T-helper 17 cell (primary cell): ENCODE data around the gene CDC37. TPM values are rescaled to one million over a fixed set of nuclear protein-coding genes. Genes with fewer than 3 reads are reported as not detected.

Experiments
- ATAC-seq: fragments of 150-1000 bp; cut with Tn5 transposase; 2 replicates; pipeline ENCODE4 v1.10.0; 2021; ENCODE audit warnings: mild to moderate bottlenecking, moderate library complexity
- DNase-seq, 3 donors: peaks; one replicate each; pipeline versions ENCODE4 v3.0.0 to v3.0.0-alpha.2; 2020 to 2021
- H3K9me3 ChIP-seq: one replicate; pipeline ENCODE4 v1.7.0; 2013; ENCODE audit warnings: low read length, mild to moderate bottlenecking; ENCODE audit not compliant: control insufficient read depth, poor library complexity, severe bottlenecking
- H3K27ac Mint-ChIP-seq: one replicate; pipeline ENCODE4 v1.8.0; 2022; ENCODE audit warnings: mild to moderate bottlenecking, moderate library complexity, mixed read lengths
- H3K27me3 Mint-ChIP-seq: one replicate; pipeline ENCODE4 v1.8.0; 2022; ENCODE audit warnings: mixed read lengths
- H3K36me3 Mint-ChIP-seq: one replicate; pipeline ENCODE4 v1.8.0; 2022; ENCODE audit warnings: low read depth, mixed read lengths
- H3K4me1 Mint-ChIP-seq: one replicate; pipeline ENCODE4 v1.8.0; 2022; ENCODE audit warnings: mild to moderate bottlenecking, mixed read lengths
- H3K4me3 Mint-ChIP-seq: one replicate; pipeline ENCODE4 v1.8.0; 2022; ENCODE audit warnings: mild to moderate bottlenecking, moderate library complexity, mixed read lengths
- total RNA-seq, 4 donors: library from RNA in 2 of 4; stranded (reverse) in 2 of 4; gene quantifications; one replicate each; pipeline ENCODE4 v1.2.3 and lab custom pipeline; 2022 to 2026

Gene CDC37
- total RNA-seq (100 to 1,000 TPM; 198 to 207 TPM), total RNA-seq (lab: John Stamatoyannopoulos, UW) (182 to 276 reads per million in 2 donors)

DNA sequence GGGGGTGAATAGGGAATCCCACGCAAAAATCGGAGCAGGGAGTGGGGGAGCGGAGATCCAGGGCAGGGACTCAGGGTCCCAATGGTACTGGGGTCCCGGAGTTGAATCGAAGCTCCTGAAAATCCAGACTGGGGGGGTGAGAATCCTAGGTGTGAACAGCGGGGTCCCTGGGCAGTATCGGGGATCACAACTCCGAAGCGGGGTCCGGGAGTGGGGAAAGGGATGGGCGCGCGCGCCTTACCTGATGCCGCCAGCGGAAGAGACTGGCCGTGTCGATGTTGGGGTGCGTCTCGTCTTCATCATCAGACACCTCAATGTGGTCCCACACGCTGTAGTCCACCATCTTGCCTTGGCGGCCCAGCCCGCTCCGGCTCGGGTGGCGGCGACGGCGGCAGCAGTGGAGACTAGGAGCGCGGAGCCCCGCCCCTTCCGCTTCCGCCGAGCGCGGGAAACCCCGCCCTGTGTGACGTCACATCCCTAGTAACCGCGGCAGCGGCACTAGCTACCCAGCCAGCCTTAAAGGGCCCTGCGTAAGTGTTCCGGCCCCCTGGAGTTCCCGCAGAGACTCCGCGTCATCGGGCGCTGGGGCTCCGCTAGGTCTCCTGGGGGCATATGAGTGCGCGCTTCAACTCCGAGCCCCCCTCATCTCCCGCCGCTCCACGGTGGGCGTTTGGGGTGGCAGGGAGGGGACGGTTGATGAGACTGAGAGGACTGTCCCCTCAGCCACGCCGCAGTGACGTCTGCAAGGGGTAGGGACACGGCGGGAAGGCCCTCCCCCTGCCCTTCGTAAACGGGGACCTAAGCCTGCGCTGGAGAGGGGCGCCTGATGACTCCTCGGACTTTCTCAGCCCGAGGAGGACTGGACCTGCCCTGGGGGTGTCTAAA is at the start of gene CDC37:
TSS of gene CDC37 (minus strand) at position 406 of the 885 bp plus-strand sequence. CDS start at position 343, 63 bp downstream.
- Mint-ChIP-seq H3K4me3 (peak within 1 kb of the TSS; percentile 94), H3K27ac (peak within 1 kb of the TSS; percentile 95), H3K27me3 (no peaks in the 10 kb centered on the region), H3K4me1 (peaks cover 51% of the 10 kb centered on the region), H3K36me3 (no peaks in the 10 kb centered on the region)
- peak; percentile 96 to 97 (median 97) for DNase-seq
- no peaks in the 10 kb centered on the region for H3K9me3 ChIP-seq
- ATAC-seq: peak; percentile 80

DNA sequence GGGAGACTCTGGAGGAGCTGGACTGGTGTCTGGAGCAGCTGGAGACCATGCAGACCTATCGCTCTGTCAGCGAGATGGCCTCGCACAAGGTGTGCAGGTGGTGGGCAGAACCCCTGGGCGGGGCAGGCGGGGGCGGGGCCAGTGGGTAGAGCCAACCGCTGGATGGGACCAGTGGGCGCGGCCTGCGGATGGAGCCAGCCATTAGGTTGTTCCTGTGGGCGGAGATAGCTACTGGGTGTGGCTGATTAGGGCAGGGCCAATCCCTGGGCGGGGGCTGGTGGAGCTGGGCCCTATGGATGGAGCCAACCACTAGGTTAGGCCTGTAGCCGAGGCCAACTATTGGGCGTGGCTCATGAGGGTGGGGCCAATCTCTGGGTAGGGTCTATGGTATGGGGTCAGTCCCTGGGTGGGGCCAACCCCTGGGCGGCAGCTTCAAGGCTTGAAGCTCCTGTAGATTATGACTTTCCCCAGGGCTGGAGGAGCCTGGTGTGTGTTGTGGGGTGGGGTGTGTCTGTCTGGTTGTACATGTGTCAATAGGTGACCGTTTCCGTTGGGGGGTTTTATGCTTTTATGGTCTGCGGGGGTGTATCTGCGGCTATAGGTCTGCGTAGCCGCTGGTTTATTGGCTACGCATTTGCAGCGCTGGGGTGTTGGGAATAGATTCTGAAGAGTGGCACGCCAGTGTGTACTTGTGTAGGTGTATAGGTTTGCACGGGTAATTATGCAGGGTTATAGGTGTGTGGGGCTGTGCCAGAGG is 47.7 kb upstream of the CDC37 start:
- Mint-ChIP-seq H3K4me3 (no peak overlapping the region), H3K27me3 (no peaks in the 10 kb centered on the region), H3K36me3 (peaks cover 12% of the 10 kb centered on the region), H3K4me1 (peaks cover 14% of the 10 kb centered on the region), H3K27ac (no peak overlapping the region)
- ATAC-seq (no peak), DNase-seq (no peak)
- no peaks in the 10 kb centered on the region for H3K9me3 ChIP-seq

DNA sequence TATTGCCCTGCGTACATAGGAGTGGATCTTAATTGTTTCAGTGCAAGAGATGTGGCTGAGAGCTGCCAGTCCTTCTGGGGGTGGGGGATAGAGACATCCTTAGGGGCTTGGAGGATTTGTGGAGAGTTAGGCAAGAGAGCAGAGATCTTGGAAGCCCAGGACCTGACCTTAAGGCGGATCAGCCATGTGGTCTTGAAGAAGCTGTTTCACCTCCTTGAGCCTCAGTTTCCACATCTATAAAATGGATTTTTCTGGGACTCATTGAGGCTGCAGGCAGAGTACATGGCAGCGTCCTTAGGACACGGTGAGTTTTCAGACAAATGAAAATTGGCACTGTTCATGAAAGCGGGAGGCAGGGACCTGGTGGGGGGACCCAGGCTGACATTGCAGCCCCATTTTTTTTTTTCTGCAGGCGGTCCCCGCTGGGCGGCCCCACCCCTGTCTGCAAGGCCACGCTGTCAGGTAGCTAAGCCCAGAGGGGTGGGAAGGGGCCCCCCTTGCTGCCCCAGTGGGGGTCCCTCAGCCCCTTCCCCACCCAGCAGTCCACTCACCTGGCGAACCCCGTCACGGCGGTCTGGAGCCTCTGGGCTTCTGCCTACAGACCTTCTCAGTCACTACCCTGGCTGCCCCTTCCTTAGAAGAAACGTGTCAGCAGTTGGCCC is 47.0 kb upstream of the CDC37 start:
- Mint-ChIP-seq H3K36me3 (peaks cover 12% of the 10 kb centered on the region), H3K4me1 (peaks cover 14% of the 10 kb centered on the region), H3K4me3 (no peak overlapping the region), H3K27ac (no peak overlapping the region), H3K27me3 (no peaks in the 10 kb centered on the region)
- no peak for DNase-seq
- ATAC-seq: no peak
- H3K9me3 ChIP-seq: no peaks in the 10 kb centered on the region

DNA sequence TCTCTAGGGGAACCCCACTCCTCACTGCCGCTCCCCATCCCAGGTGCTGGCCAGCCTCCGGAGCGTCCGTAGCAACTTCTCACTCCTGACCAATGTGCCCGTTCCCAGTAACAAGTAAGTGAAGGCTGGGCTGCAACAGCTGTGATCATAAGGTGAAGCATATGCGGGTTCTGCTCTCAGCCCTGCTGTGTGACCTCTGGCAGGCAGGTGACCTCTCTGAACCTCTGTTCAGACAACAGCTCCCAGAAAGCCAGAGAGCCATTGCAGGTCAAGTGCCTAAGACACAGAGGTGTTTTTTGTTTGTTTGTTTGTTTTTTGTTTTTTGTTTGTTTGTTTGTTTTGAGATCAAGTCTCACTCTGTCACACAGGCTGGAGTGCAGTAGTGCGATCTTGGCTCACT is 45.7 kb upstream of the CDC37 start:
- H3K9me3 ChIP-seq: no peaks in the 10 kb centered on the region
- Mint-ChIP-seq H3K4me1 (peaks cover 14% of the 10 kb centered on the region), H3K27me3 (no peaks in the 10 kb centered on the region), H3K36me3 (peaks cover 12% of the 10 kb centered on the region), H3K27ac (no peak overlapping the region), H3K4me3 (no peak overlapping the region)
- ATAC-seq (no peak), DNase-seq (no peak)

DNA sequence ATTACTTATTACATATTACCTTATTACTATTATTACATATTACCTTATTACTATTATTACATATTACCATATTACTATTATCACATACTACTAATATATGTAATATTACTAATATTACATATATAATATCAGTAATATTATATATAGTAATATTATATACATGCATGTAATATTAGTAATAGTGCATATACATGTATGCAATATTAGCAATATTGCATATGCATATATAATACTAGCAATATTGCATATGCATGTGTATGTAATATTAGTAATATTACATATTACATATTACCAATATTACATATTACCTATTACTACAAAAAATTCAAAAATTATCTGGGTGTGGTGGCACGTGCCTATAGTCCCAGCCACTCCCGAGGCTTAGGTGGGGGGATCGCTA is 39.4 kb upstream of the CDC37 start:
- no peak overlapping the region for H3K4me3 Mint-ChIP-seq
- H3K36me3 Mint-ChIP-seq: peaks cover under 1% of the 10 kb centered on the region
- no peak for DNase-seq
- peaks cover 3% of the 10 kb centered on the region for H3K4me1 Mint-ChIP-seq
- H3K27ac Mint-ChIP-seq: no peak overlapping the region
- no peaks in the 10 kb centered on the region for H3K27me3 Mint-ChIP-seq
- H3K9me3 ChIP-seq: no peaks in the 10 kb centered on the region
- no peak for ATAC-seq

DNA sequence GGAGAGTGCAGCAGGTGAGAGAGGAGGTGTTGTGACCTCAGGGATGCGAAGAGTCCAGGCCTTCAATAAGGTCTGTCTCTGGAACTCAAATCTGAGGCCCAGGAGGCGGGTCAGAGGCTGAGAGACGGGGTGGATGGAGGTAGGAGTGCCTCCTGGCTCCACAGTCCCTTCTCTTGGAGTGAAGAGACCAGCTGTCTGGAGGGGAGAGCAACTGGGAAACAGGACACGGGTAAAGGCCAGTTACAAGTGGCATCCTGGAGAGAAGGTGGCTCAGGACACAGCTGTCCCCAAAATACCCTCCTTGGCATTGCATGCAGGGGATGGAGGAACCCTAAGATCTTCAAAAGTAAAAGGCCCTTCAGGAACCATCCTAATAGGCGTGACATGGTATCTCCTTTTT is 36.2 kb upstream of the CDC37 start:
- H3K27me3 Mint-ChIP-seq: no peaks in the 10 kb centered on the region
- no peak overlapping the region for H3K4me3 Mint-ChIP-seq
- no peaks in the 10 kb centered on the region for H3K9me3 ChIP-seq
- no peak overlapping the region for H3K27ac Mint-ChIP-seq
- H3K4me1 Mint-ChIP-seq: no peaks in the 10 kb centered on the region
- H3K36me3 Mint-ChIP-seq: no peaks in the 10 kb centered on the region
- ATAC-seq: no peak
- no peak for DNase-seq

DNA sequence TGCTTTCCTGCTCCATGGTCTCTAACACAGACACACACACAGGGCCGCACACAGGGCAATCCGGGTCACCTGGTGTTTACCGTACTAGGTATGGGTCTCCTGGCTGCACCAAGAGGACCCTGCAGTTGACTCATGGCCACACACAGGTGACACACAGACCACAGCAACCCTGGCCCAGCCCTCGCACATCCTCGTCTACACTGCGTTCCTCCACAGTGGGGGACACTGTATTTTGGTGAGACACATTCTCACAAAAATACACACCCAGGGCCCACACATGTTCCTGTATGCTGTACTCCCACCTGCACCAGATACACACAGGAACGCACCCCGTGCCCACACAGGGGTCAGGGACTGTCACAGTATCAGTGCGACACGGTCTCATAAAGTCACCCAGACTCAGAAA is 29.8 kb upstream of the CDC37 start:
- H3K36me3 Mint-ChIP-seq: peaks cover under 1% of the 10 kb centered on the region
- no peak for ATAC-seq
- no peaks in the 10 kb centered on the region for H3K9me3 ChIP-seq
- peaks cover 39% of the 10 kb centered on the region for H3K4me1 Mint-ChIP-seq
- DNase-seq: no peak
- H3K27me3 Mint-ChIP-seq: peaks cover 7% of the 10 kb centered on the region
- H3K4me3 Mint-ChIP-seq: peak overlapping the region; percentile 82
- H3K27ac Mint-ChIP-seq: peak overlapping the region; percentile 91

DNA sequence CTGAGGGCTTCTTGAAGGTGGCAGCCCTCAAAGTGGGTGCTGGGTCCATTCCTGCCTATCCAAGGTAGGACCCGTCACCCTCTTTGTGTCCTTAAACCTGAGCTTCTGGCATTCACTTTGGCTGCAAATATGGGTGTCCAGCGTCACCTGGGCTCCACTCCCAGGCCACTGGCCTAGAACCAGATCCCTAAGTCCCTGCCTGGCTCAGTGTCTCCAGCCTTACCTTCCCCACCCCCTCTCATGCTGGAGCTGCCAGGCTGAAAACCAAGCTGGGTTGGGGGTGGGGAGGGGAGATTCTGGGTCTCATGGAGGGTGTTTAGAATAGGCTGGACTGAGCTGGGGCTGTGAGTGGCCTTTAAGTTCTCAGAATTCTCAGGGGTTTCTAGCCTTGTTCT is 29.4 kb upstream of the CDC37 start:
- Mint-ChIP-seq H3K4me3 (peak overlapping the region; percentile 82), H3K27me3 (peaks cover 7% of the 10 kb centered on the region), H3K4me1 (peaks cover 42% of the 10 kb centered on the region), H3K36me3 (peaks cover 2% of the 10 kb centered on the region), H3K27ac (peak overlapping the region; percentile 91)
- DNase-seq (no peak), ATAC-seq (no peak)
- no peaks in the 10 kb centered on the region for H3K9me3 ChIP-seq

DNA sequence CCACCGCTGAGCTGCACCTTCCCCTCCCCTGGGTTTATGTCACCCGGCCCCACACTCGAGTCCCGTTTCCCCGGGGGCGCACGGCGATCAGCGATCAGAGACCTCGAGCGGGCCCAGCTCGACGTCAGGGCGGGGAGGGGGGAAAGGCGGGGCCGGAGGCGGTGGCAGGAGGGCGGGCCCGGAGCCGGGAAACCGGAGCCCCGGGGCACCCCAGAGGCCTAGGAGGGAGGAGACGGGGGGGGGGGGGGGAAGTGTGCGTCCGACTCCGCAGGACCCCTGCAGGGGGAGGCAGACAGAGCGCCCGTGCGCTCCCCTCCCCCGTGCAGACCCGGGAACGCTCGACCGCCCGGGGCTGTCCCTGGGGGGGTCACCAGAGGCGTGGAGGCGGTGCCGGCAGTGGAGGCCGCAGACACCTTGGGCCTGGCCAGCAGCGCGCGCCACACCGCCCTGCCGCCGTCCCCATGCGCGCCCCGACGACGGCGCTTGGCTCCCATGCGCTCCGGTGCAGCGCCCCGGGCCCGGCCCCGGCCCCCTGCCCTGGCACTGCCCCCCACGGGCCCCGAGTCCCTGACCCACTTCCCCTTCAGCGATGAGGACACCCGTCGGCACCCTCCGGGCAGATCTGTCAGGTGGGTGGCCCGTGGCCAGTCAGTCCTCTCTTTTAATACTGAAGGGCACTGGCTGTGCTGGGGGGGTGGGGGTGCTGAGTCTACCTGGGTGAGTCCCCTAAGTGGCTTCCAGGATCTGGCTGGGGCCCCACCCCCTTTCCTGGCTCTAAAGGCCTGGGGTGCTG is 28.8 kb upstream of the CDC37 start:
- peaks cover 2% of the 10 kb centered on the region for H3K36me3 Mint-ChIP-seq
- DNase-seq: peak; percentile 58 to 74 (median 72)
- H3K4me1 Mint-ChIP-seq: peaks cover 44% of the 10 kb centered on the region
- H3K9me3 ChIP-seq: no peaks in the 10 kb centered on the region
- peak overlapping the region; percentile 92 for H3K4me3 Mint-ChIP-seq
- peaks cover 7% of the 10 kb centered on the region for H3K27me3 Mint-ChIP-seq
- peak; percentile 56 for ATAC-seq
- H3K27ac Mint-ChIP-seq: peak overlapping the region; percentile 91

DNA sequence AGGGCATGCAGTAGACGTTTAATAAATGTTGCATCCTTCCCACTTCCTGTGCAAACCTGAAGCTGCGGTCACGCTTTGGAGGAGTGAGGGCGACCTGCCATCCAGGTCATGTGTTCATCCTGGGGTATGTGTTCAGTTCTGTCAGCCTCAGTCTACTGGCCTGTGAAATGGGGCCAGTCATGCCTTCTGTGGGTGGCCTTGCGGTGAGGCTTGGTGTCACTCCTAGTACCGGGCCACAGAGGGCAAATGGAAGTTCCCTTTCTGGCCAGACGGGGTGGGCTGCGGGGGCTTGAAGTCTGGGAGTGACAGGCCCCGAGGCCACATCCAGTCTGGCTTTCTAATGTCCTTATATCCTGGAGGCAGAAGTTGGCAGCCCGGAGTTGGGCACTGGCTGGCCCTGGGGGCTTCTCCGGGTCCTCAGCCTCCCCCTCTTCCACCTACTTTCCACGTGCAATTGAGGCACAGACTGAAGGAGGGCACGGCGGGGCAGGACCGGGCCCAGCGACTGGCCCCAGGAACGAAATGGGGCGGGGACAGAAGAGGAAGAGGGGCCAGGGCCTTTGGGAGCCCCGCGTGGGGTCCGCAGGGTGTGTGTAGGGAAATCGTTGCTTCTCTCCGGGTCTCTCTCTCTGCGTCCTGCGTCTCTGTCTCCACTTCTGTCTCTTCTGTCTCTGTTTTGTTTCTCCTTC is 28.1 kb upstream of the CDC37 start:
- peaks cover 7% of the 10 kb centered on the region for H3K27me3 Mint-ChIP-seq
- peaks cover 45% of the 10 kb centered on the region for H3K4me1 Mint-ChIP-seq
- ATAC-seq: peak; percentile 14
- H3K9me3 ChIP-seq: no peaks in the 10 kb centered on the region
- peaks cover 2% of the 10 kb centered on the region for H3K36me3 Mint-ChIP-seq
- peak overlapping the region; percentile 92 for H3K4me3 Mint-ChIP-seq
- peak overlapping the region; percentile 91 for H3K27ac Mint-ChIP-seq
- DNase-seq: peak in 1 of 3 donors; percentile 40

DNA sequence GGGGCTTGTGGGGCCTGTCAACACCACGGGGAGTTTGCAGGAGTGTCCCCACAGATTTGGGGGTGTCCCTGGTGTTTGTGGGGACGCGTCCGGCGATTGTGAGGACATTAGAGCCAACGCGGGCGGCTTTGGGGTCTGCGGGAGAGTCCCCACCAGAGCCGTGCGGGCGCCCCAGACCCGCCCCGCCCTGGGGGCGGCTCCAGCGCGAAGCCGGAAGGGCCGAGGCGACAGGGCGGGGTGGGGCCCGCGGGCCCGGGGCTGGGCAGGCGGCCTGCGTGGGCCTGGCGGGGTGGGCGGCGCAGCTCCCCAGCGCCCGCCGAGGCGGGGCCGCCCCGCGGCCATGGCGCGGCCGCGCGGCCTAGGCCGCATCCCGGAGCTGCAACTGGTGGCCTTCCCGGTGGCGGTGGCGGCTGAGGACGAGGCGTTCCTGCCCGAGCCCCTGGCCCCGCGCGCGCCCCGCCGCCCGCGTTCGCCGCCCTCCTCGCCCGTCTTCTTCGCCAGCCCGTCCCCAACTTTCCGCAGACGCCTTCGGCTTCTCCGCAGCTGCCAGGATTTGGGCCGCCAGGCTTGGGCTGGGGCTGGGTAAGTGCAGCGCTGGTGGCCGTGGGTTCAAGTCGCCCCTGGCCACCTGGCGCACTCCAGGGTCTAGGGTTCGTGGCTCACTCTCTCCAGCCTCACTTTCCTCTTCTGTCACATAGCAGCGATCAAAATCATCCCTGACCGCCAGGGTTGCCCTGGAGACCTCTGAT is 27.3 kb upstream of the CDC37 start:
- ATAC-seq (no peak), DNase-seq (no peak)
- peaks cover 45% of the 10 kb centered on the region for H3K4me1 Mint-ChIP-seq
- peak overlapping the region; percentile 91 for H3K27ac Mint-ChIP-seq
- peaks cover 7% of the 10 kb centered on the region for H3K27me3 Mint-ChIP-seq
- H3K4me3 Mint-ChIP-seq: peak overlapping the region; percentile 92
- no peaks in the 10 kb centered on the region for H3K9me3 ChIP-seq
- peaks cover 2% of the 10 kb centered on the region for H3K36me3 Mint-ChIP-seq
